ENCODE measurements around the gene SLC4A4. TPM values are rescaled to one million over a fixed set of nuclear protein-coding genes. Genes with fewer than 3 reads are reported as not detected.

SLC4A4 gene
- total RNA-seq, 1 experiment from 2014 or later, result 1.1 TPM

DNA sequence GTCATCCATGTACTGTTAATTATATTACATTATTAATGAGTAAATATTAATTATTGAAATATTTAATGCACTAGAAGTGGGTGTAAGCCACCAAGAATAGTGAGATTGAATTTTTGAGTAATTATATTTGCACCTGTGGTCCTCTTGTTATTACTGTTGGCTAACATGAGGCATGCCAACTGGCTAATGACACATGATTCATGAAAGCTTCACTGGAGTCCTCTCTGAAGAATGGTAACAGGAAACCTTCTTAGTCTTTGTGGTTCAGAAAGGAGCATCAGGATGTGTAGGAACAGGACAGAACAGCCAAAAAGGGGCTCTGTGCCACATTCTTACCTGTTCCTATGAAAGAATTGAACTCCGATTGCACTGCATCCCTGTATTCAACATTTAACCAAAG, 65.2 kb downstream of the SLC4A4 start:
- no peak for DNase-seq (ENCODE audit: low spot score)
- Mint-ChIP-seq H3K27me3 (ENCODE audit: low read depth) (no peaks in the 10 kb centered on the region), H3K4me1 (peaks cover 16% of the 10 kb centered on the region), H3K9me3 (peaks cover 21% of the 10 kb centered on the region), H3K27ac (no peak overlapping the region), H3K36me3 (peaks cover 8% of the 10 kb centered on the region), H3K4me3 (no peak overlapping the region)
- POLR2A ChIA-PET, result no interaction called here
- CTCF ChIA-PET, result interaction anchor here (0.5 kb wide), 1 partner anchor 386 kb away, joined by 3 read pairs; no protein-coding TSS in a partner anchor
- no peak for ATAC-seq
- no peak for TF ChIP-seq MYBL2 (CRISPR knock-in tag; IDR thresholded peaks at IDR 0.05)
- TF ChIP-seq, protein P1, sequence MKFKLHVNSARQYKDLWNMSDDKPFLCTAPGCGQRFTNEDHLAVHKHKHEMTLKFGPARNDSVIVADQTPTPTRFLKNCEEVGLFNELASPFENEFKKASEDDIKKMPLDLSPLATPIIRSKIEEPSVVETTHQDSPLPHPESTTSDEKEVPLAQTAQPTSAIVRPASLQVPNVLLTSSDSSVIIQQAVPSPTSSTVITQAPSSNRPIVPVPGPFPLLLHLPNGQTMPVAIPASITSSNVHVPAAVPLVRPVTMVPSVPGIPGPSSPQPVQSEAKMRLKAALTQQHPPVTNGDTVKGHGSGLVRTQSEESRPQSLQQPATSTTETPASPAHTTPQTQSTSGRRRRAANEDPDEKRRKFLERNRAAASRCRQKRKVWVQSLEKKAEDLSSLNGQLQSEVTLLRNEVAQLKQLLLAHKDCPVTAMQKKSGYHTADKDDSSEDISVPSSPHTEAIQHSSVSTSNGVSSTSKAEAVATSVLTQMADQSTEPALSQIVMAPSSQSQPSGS (CRISPR knock-in tag; IDR thresholded peaks at IDR 0.05; ENCODE audit: borderline replicate concordance, low read depth), result no peak
- no peak for TF ChIP-seq ELF4 (CRISPR knock-in tag; IDR thresholded peaks at IDR 0.05; ENCODE audit: low read depth)
- TF ChIP-seq, protein P2, sequence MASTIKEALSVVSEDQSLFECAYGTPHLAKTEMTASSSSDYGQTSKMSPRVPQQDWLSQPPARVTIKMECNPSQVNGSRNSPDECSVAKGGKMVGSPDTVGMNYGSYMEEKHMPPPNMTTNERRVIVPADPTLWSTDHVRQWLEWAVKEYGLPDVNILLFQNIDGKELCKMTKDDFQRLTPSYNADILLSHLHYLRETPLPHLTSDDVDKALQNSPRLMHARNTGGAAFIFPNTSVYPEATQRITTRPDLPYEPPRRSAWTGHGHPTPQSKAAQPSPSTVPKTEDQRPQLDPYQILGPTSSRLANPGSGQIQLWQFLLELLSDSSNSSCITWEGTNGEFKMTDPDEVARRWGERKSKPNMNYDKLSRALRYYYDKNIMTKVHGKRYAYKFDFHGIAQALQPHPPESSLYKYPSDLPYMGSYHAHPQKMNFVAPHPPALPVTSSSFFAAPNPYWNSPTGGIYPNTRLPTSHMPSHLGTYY (CRISPR knock-in tag; IDR thresholded peaks at IDR 0.05), result no peak
- TF ChIP-seq ZNF263 (CRISPR knock-in tag; IDR thresholded peaks at IDR 0.05; ENCODE audit: low read depth), result no peak
- TF ChIP-seq RELA (CRISPR knock-in tag; IDR thresholded peaks at IDR 0.05; ENCODE audit: borderline replicate concordance), result no peak
- TF ChIP-seq, protein P3, sequence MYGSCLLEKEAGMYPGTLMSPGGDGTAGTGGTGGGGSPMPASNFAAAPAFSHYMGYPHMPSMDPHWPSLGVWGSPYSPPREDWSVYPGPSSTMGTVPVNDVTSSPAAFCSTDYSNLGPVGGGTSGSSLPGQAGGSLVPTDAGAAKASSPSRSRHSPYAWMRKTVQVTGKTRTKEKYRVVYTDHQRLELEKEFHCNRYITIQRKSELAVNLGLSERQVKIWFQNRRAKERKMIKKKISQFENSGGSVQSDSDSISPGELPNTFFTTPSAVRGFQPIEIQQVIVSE (CRISPR knock-in tag; IDR thresholded peaks at IDR 0.05; ENCODE audit: borderline replicate concordance), result no peak

DNA sequence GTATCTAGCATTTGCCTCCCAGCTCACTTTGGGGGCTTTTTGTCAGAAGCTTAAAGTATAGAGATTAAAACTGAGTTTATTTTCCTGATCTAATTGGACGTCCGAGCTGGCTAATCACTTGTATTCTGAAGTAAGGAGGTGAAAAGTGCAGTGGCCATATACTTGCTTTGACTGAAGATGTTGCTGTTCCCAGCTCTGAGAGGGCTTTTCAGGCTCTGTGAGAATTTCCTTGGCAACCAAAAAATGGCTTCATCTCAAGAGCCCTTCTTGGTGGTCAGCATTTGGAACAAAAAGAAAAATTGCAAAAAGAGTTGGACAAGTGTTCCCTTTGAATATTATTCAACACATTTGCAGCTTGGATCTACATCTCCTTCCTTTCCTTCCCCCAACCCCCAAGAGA, 67.0 kb downstream of the SLC4A4 start:
- Mint-ChIP-seq H3K27ac (no peak overlapping the region), H3K4me3 (no peak overlapping the region), H3K36me3 (peaks cover 13% of the 10 kb centered on the region), H3K9me3 (peaks cover 25% of the 10 kb centered on the region), H3K27me3 (ENCODE audit: low read depth) (no peaks in the 10 kb centered on the region), H3K4me1 (peaks cover 7% of the 10 kb centered on the region)
- TF ChIP-seq CBFB (CRISPR knock-in tag; IDR thresholded peaks at IDR 0.05; ENCODE audit: low read depth), result no peak
- no peak for TF ChIP-seq SP1 (CRISPR knock-in tag; conservative IDR thresholded peaks at IDR 0.05)
- no peak for TF ChIP-seq NR2C2 (CRISPR knock-in tag; IDR thresholded peaks at IDR 0.05)
- TF ChIP-seq, protein P4, sequence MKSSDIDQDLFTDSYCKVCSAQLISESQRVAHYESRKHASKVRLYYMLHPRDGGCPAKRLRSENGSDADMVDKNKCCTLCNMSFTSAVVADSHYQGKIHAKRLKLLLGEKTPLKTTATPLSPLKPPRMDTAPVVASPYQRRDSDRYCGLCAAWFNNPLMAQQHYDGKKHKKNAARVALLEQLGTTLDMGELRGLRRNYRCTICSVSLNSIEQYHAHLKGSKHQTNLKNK (CRISPR knock-in tag; IDR thresholded peaks at IDR 0.05), result no peak
- TF ChIP-seq, protein P5, sequence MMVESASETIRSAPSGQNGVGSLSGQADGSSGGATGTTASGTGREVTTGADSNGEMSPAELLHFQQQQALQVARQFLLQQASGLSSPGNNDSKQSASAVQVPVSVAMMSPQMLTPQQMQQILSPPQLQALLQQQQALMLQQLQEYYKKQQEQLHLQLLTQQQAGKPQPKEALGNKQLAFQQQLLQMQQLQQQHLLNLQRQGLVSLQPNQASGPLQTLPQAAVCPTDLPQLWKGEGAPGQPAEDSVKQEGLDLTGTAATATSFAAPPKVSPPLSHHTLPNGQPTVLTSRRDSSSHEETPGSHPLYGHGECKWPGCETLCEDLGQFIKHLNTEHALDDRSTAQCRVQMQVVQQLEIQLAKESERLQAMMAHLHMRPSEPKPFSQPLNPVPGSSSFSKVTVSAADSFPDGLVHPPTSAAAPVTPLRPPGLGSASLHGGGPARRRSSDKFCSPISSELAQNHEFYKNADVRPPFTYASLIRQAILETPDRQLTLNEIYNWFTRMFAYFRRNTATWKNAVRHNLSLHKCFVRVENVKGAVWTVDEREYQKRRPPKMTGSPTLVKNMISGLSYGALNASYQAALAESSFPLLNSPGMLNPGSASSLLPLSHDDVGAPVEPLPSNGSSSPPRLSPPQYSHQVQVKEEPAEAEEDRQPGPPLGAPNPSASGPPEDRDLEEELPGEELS (CRISPR knock-in tag; IDR thresholded peaks at IDR 0.05), result no peak
- no peak for TF ChIP-seq ZNF232 (CRISPR knock-in tag; IDR thresholded peaks at IDR 0.05)
- no peak for TF ChIP-seq HMGA2 (CRISPR knock-in tag; IDR thresholded peaks at IDR 0.05)
- no peak for TF ChIP-seq JUN (CRISPR knock-in tag; IDR thresholded peaks at IDR 0.05)
- TF ChIP-seq, protein P6, sequence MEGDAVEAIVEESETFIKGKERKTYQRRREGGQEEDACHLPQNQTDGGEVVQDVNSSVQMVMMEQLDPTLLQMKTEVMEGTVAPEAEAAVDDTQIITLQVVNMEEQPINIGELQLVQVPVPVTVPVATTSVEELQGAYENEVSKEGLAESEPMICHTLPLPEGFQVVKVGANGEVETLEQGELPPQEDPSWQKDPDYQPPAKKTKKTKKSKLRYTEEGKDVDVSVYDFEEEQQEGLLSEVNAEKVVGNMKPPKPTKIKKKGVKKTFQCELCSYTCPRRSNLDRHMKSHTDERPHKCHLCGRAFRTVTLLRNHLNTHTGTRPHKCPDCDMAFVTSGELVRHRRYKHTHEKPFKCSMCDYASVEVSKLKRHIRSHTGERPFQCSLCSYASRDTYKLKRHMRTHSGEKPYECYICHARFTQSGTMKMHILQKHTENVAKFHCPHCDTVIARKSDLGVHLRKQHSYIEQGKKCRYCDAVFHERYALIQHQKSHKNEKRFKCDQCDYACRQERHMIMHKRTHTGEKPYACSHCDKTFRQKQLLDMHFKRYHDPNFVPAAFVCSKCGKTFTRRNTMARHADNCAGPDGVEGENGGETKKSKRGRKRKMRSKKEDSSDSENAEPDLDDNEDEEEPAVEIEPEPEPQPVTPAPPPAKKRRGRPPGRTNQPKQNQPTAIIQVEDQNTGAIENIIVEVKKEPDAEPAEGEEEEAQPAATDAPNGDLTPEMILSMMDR (IDR thresholded peaks at IDR 0.05), result no peak
- TF ChIP-seq MYBL2 (CRISPR knock-in tag; IDR thresholded peaks at IDR 0.05), result no peak
- no peak for TF ChIP-seq TP53 (CRISPR knock-in tag; IDR thresholded peaks at IDR 0.05)
- TF ChIP-seq FOXK1 (CRISPR knock-in tag; IDR thresholded peaks at IDR 0.05), result no peak
- no peak for TF ChIP-seq GRHL2 (CRISPR knock-in tag; IDR thresholded peaks at IDR 0.05; ENCODE audit: insufficient replicate concordance, severe bottlenecking)
- no peak for TF ChIP-seq ZNF138 (CRISPR knock-in tag; conservative IDR thresholded peaks at IDR 0.05)
- TF ChIP-seq MXD4 (CRISPR knock-in tag; IDR thresholded peaks at IDR 0.05; ENCODE audit: borderline replicate concordance), result no peak
- ChIA-PET CTCF (no interaction called here), POLR2A (no interaction called here)
- ATAC-seq (no peak), DNase-seq (ENCODE audit: low spot score) (no peak)
